Left lung (tissue), 10 donors: ENCODE measurements around the gene TWF2. TPM values are rescaled to one million over a fixed set of nuclear protein-coding genes. Genes with fewer than 3 reads are reported as not detected.

Source experiments
- ATAC-seq: fragments of 200-7000 bp; cut with Tn5 transposase; one replicate; pipeline ENCODE4 v1.9.1; 2020; ENCODE audit warnings: moderate library complexity
- DNase-seq, 4 donors: peaks; one replicate each; pipeline ENCODE4 v3.0.0-alpha.2; 2013 to 2020
- H3K27ac ChIP-seq, 2 donors: fragments of 200-600 bp; sonication (generic) in 1 of 2; one replicate each; pipeline versions ENCODE4 v1.5.0 to v1.8.0; 2020 to 2021
- H3K27me3 ChIP-seq, 2 donors: fragments of 200-600 bp; sonication (generic) in 1 of 2; one replicate each; pipeline versions ENCODE4 v1.5.0 to v1.8.0; 2020 to 2021
- H3K36me3 ChIP-seq, 2 donors: fragments of 200-600 bp; sonication (generic) in 1 of 2; one replicate each; pipeline versions ENCODE4 v1.5.0 to v1.8.0; 2020 to 2021
- H3K4me1 ChIP-seq, 2 donors: fragments of 200-600 bp; one replicate each; pipeline ENCODE4 v1.8.0; 2021
- H3K4me3 ChIP-seq, 2 donors: fragments of 200-600 bp; sonication (generic) in 1 of 2; one replicate each; pipeline versions ENCODE4 v1.5.0 to v1.8.0; 2020 to 2021; ENCODE audit warnings: mild to moderate bottlenecking in 1 of 2
- H3K9me3 ChIP-seq, 2 donors: fragments of 200-600 bp; sonication (generic) in 1 of 2; one replicate each; pipeline versions ENCODE4 v1.5.0 to v1.8.0; 2020 to 2021
- intact Hi-C, 2 donors: fragments of 100-400 bp; cut with DNase I; formaldehyde crosslinking; loops; one replicate each; pipeline versions ENCODE4 v1.11.2 to v1.14.2; 2022
- polyA plus RNA-seq, 6 donors: library from polyadenylated mRNA; unstranded; fragments of 120-200 nt; gene quantifications; one replicate each; pipeline ENCODE4 v1.2.1, GENCODE V29; 2013; ENCODE audit not compliant: insufficient read length in 6 of 6
- total RNA-seq, 2 donors: library from RNA; stranded (reverse); fragmentation: NEBNext Ultra II Directional; extraction: Animal tissue kit (Norgen Biotek cat#: 25700); gene quantifications; one replicate each; pipeline ENCODE4 v1.2.1, GENCODE V29; 2021
- TF ChIP-seq, protein P1 (sequence below), 2 donors: fragments of 200-600 bp; sonication (generic) in 1 of 2; IDR thresholded peaks; one replicate each; pipeline versions ENCODE4 v1.5.0 to v1.8.0; 2021; ENCODE audit warnings: antibody characterized with exemption in 2 of 2
- donor health status: DM: no; HTN: yes; CAD: no.
- donor health status: DM: no; HTN: no; CAD: no.

Gene TWF2
- total and polyA plus RNA-seq, 8 donors: 28.9 to 77.5 (median 32.4) TPM

DNA sequence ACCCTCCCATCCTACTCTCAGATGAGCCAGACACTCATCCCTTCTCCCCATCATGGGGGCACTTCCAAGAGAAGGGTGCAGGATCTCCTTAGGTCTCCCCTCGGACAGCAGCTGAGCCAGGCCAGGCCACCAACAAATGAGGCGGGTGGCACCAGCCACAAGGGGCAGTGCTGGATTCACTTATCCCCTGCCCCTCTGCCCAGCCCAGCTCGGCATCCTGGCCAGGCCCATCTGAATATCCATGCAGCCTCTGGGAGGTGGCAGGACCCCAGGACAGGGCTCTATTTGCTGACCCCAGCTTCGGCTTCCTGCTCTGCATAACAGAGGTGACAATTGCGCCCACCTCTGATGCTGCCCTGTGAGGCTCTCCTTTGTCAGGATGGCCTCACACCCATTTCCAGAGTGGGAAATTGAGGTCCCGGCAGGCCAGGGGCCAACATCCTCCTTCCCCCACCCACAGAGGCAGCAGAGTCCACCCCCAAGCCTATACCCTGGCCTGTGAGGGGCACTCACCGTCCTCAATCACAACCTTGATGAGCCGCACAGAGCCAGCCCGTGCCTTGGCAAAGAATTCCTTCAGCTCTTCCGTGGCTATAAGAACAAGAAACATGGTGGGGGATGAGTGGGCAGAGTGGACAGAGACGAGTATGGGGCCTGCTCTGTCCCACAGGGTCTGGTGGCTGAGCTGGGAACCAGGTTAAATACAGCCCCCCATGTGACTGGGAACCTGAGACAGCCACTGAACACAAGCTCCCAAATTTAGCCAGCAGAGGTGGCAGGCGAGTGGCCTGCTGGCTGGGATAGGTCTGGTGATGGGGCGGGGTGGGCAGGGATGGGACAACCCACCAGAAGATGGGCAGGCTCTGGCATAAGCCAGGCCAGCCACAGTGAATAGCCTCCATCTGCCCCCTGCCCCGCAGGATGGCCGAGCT, 4.2 kb downstream of the TWF2 start:
- H3K27ac ChIP-seq: no peak overlapping the region
- ATAC-seq (no peak), DNase-seq (no peak)
- H3K4me3 ChIP-seq: no peak overlapping the region
- TF ChIP-seq, protein P1, sequence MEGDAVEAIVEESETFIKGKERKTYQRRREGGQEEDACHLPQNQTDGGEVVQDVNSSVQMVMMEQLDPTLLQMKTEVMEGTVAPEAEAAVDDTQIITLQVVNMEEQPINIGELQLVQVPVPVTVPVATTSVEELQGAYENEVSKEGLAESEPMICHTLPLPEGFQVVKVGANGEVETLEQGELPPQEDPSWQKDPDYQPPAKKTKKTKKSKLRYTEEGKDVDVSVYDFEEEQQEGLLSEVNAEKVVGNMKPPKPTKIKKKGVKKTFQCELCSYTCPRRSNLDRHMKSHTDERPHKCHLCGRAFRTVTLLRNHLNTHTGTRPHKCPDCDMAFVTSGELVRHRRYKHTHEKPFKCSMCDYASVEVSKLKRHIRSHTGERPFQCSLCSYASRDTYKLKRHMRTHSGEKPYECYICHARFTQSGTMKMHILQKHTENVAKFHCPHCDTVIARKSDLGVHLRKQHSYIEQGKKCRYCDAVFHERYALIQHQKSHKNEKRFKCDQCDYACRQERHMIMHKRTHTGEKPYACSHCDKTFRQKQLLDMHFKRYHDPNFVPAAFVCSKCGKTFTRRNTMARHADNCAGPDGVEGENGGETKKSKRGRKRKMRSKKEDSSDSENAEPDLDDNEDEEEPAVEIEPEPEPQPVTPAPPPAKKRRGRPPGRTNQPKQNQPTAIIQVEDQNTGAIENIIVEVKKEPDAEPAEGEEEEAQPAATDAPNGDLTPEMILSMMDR (IDR thresholded peaks at IDR 0.05): no peak
- H3K36me3 ChIP-seq: peaks cover 0 to 56% of the 10 kb centered on the region in 2 donors
- H3K9me3 ChIP-seq: no peaks in the 10 kb centered on the region
- peaks cover 20 to 68% of the 10 kb centered on the region in 2 donors for H3K4me1 ChIP-seq
- H3K27me3 ChIP-seq: no peaks in the 10 kb centered on the region
- intact Hi-C loops: loop anchor here in 1 of 2 donors (5.0 to 10.0 kb wide), 2 partner anchors 108 to 210 kb away; partner anchors contain the start of gene SEMA3G

DNA sequence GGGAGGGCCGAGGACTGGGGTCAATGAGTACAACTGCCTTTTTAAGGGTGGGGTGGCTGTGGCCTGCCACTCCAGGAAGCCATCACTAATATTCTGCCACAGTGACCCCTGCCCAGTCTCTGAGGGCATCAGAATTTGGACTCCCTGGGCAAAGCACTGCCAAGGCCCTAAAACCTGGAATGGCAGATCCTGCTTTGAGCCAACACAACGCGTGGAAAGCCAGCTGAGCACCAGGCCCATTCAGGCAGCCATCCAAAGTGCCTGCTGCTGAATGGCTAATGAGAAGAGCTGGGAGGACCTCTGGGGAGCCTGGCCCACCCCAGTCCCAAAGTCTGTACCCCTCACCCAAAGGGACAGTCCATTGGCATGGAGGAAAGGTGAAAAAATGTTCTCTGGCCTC, 5.0 kb downstream of the TWF2 start:
- no peak for DNase-seq
- H3K36me3 ChIP-seq: peaks cover 0 to 64% of the 10 kb centered on the region in 2 donors
- no peaks in the 10 kb centered on the region for H3K27me3 ChIP-seq
- no peak for ATAC-seq
- H3K4me1 ChIP-seq: peaks cover 18 to 64% of the 10 kb centered on the region in 2 donors
- no peaks in the 10 kb centered on the region for H3K9me3 ChIP-seq
- H3K4me3 ChIP-seq: no peak overlapping the region
- H3K27ac ChIP-seq: no peak overlapping the region
- intact Hi-C loops: loop anchor here in 1 of 2 donors (5.0 to 10.0 kb wide), 2 partner anchors 108 to 211 kb away; partner anchors contain the start of gene SEMA3G
- TF ChIP-seq, protein P1 (IDR thresholded peaks at IDR 0.05): no peak

DNA sequence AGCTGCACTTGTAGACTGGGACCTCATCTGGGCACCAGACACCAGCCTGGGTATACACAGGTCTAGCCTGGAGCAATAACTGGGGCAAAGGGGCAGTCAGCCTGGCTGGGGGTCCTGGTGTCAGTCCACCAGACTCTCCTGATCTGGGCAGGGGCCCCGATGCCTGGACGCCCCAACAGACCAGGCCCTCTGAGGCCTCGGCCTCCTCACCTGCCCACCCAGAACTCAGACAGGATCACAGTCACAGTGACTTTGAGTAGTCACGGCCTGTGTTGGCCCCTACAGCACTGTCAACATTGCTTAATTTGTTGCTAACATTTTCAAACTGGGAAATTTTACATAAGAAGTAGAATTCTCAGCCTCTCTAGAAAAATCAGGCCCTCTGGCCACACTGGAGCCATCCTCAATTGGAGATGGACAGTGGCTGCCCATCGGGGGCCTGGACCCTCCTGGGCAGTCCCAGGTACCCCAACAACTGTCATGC, 5.8 kb downstream of the TWF2 start:
- TF ChIP-seq, protein P1 (IDR thresholded peaks at IDR 0.05): no peak
- intact Hi-C loops: loop anchor here in 1 of 2 donors (5.0 to 10.0 kb wide), 2 partner anchors 109 to 212 kb away; partner anchors contain the start of gene SEMA3G
- Histone ChIP-seq H3K9me3 (no peaks in the 10 kb centered on the region), H3K4me1 (peaks cover 16 to 60% of the 10 kb centered on the region in 2 donors), H3K27ac (no peak overlapping the region), H3K4me3 (no peak overlapping the region), H3K36me3 (peaks cover 0 to 72% of the 10 kb centered on the region in 2 donors), H3K27me3 (no peaks in the 10 kb centered on the region)
- DNase-seq: peak in 1 of 4 donors; percentile 29
- ATAC-seq: no peak

DNA sequence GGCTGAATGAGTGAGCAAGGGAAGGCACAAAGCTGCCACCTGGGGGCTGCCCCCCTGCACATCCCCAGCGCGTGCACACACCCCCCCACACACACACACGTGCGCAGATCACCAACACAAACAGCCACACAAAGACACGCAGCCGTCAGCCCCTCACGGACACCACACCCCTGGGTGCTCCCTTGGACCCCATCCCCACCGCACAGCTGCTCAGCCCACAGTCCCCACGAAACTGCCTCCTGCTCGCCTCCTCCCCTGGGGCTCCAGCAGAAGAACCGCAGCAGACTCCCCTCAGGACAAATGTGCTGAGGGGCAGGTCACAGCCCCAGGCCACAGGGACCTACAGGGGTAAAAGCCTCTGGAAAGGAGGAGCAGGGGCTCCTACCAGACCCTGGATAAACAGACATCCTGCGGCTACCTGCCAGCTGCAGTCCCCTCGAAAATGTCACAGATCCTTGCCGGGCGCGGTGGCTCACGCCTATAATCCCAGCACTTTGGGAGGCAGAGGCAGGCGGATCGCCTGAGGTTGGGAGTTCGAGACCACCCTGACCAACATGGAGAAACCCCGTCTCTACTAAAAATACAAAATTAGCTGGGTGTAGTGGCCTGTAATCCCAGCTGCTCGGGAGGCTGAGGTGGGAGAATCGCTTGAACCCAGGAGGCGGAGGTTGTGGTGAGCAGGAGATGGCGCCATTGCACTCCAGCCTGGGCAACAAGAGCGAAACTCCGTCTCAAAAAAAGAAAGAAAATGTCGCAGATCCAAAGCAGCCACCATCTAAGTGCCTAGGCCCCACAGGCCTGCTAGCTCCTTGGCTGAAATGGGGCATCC, 6.5 kb downstream of the TWF2 start:
- Histone ChIP-seq H3K27ac (no peak overlapping the region), H3K27me3 (no peaks in the 10 kb centered on the region), H3K4me1 (peaks cover 10 to 53% of the 10 kb centered on the region in 2 donors), H3K4me3 (no peak overlapping the region), H3K9me3 (no peaks in the 10 kb centered on the region), H3K36me3 (peaks cover 0 to 79% of the 10 kb centered on the region in 2 donors)
- intact Hi-C loops: loop anchor here in 1 of 2 donors (5.0 to 10.0 kb wide), 2 partner anchors 110 to 212 kb away; partner anchors contain the start of gene SEMA3G
- TF ChIP-seq, protein P1 (IDR thresholded peaks at IDR 0.05): peak in 1 of 2 donors; percentile 7
- ATAC-seq: no peak
- DNase-seq: no peak
